ENCODE data around the gene FOXD4L3.
"Not testable (repeated sequence)": the region's sequence is repeated elsewhere in the genome, so short reads cannot be mapped to it uniquely, and the experiment has no call there.

GRCh38 chr9:68336639-68337339 lies 34.1 kb downstream of the FOXD4L3 start:
- TF ChIP-seq EP300, CTCF, POLR2AphosphoS5 (IDR thresholded peaks at IDR 0.05): not testable (repeated sequence)
